ENCODE results near the gene TBXAS1. TPM values are rescaled to one million over a fixed set of nuclear protein-coding genes. Genes with fewer than 3 reads are reported as not detected.

The TBXAS1 gene
- total and polyA plus RNA-seq, 2 of the 8 experiments (the other 6 are each of a cell fraction or from before 2014, with no cell fraction given) = 0.86 to 2.1 TPM

- no peaks in the 10 kb centered on the region for H3K36me3 ChIP-seq (ENCODE audit: control insufficient read depth in 2 of 4, insufficient read depth in 4 of 4, low read length in 3 of 4)
- H3K56ac ChIP-seq (replicated peaks; ENCODE audit: insufficient read length, low read depth, low read length) = no peak overlapping the region
- no peak overlapping the region for H4K91ac ChIP-seq (replicated peaks; ENCODE audit: insufficient read length, low read length)
- H4K8ac ChIP-seq (ENCODE audit: extremely low read depth, insufficient read depth, low read length) = no peak overlapping the region
- H3K27me3 ChIP-seq (replicated peaks in 1 of 4; ENCODE audit: control insufficient read depth in 3 of 4, extremely low read depth in 1 of 4, insufficient read depth in 3 of 4, low read length in 3 of 4) = no peaks in the 10 kb centered on the region
- 0 out of 2 replicates have a peak, but pooled peaks cover 2% of the 10 kb centered on the region for H3K23me2 ChIP-seq (ENCODE audit: low read depth, low read length)
- DNase-seq (ENCODE audit: low read depth in 1 of 2, low spot score in 2 of 2) (no peak), FAIRE-seq (no peak)
- H2AFZ ChIP-seq (ENCODE audit: low read length) = no peak overlapping the region
- no peak overlapping the region for H3K23ac ChIP-seq (ENCODE audit: insufficient read length)
- no peak for TF ChIP-seq HDAC2 (IDR thresholded peaks at IDR 0.05; ENCODE audit: borderline replicate concordance in 1 of 2, low read depth in 2 of 2, low read length in 2 of 2)
- H3K4me3 ChIP-seq (ENCODE audit: extremely low read depth in 1 of 4, insufficient read depth in 2 of 4, low read depth in 3 of 4, low read length in 4 of 4) = no peak overlapping the region
- no peak overlapping the region for H3K4me2 ChIP-seq (ENCODE audit: insufficient read depth in 1 of 2, low read depth in 2 of 2, low read length in 2 of 2)
- no peak overlapping the region for H2BK15ac ChIP-seq (ENCODE audit: low read length)
- no peak overlapping the region for H2BK20ac ChIP-seq (ENCODE audit: low read length)
- WGBS, 2 experiments (ENCODE audit: extremely low coverage in 1 of 2, insufficient coverage in 1 of 2, insufficient read length in 1 of 2, insufficient replicate concordance in 2 of 2, low coverage in 1 of 2, low lambda C conversion rate in 2 of 2, missing lambda C conversion rate in 1 of 2) = 92% methylated on average over 14 of the region's 14 CpGs; no CpG with 5 or more reads in 1 of the 2 experiments
- POLR2A ChIA-PET (ENCODE audit: partially characterized antibody) = no interaction called here
- no peak overlapping the region for H3K4ac ChIP-seq (replicated peaks; ENCODE audit: insufficient read length, low read depth, low read length)
- CTCF ChIA-PET (ENCODE audit: partially characterized antibody) = interaction anchor here (0.7 to 3.7 kb wide), 9 partner anchors 8 to 391 kb away, joined by 3 to 21 read pairs (median 3); no protein-coding TSS in a partner anchor
- H3K27ac ChIP-seq (ENCODE audit: low read depth, low read length) = no peak overlapping the region
- no peaks in the 10 kb centered on the region for H4K20me1 ChIP-seq (replicated peaks in 1 of 2; ENCODE audit: control insufficient read depth in 1 of 2, insufficient read depth in 2 of 2, low read length in 2 of 2)
- H2BK12ac ChIP-seq (ENCODE audit: low read depth, low read length) = no peak overlapping the region
- H3K9ac ChIP-seq (replicated peaks in 1 of 4; ENCODE audit: extremely low read depth in 1 of 4, low read depth in 3 of 4, low read length in 3 of 4) = no peak overlapping the region
- no peaks in the 10 kb centered on the region for H3K9me3 ChIP-seq (ENCODE audit: insufficient read depth in 2 of 2, low read depth in 1 of 2, low read length in 1 of 2)
- H3K4me1 ChIP-seq (replicated peaks in 1 of 4; ENCODE audit: control insufficient read depth in 3 of 4, insufficient read depth in 4 of 4, low read length in 3 of 4) = peaks cover 0 to 9% (median 0%) of the 10 kb centered on the region in 4 experiments; a peak in 2 of 7 replicates
- no peak overlapping the region for H3K14ac ChIP-seq (ENCODE audit: insufficient read length)
- no peak overlapping the region for H4K5ac ChIP-seq (ENCODE audit: insufficient read length, low read depth, low read length)
- H2AK5ac ChIP-seq (ENCODE audit: low read depth, low read length) = no peak overlapping the region
- no peaks in the 10 kb centered on the region for H3K79me1 ChIP-seq (ENCODE audit: low read depth, low read length)
- no peak overlapping the region for H2BK120ac ChIP-seq (replicated peaks; ENCODE audit: low read depth, low read length)
- no peak overlapping the region for H2BK5ac ChIP-seq (ENCODE audit: low read depth, low read length)
- H3K79me2 ChIP-seq (ENCODE audit: control insufficient read depth in 1 of 2, insufficient read depth in 2 of 2, low read length in 2 of 2) = no peaks in the 10 kb centered on the region
- no peak overlapping the region for H3K18ac ChIP-seq (ENCODE audit: extremely low read depth, low read length)
Measured at GRCh38 chr7:139992353-139993044, 163.4 kb downstream of the TBXAS1 start.

All from H1 (cell line).